Panc1 (cell line): ENCODE data around the gene CYP24A1. TPM values are rescaled to one million over a fixed set of nuclear protein-coding genes. Genes with fewer than 3 reads are reported as not detected.

Source experiments
- ATAC-seq: fragments of 200-7000 bp; cut with Tn5 transposase; 2 replicates; pipeline ENCODE4 v1.9.1; 2020; ENCODE audit warnings: mild to moderate bottlenecking, moderate library complexity
- BruUV-seq: library from RNA; stranded (reverse); fragments of 400-500 nt; replicated peaks from 2 replicates; lab custom pipeline; 2021; lab: Mats Ljungman, UMichigan
- CTCF ChIA-PET: fragments of 300-600 bp; sonication (Branson Sonifier 250); formaldehyde crosslinking; loops from one replicate; lab custom pipeline; 2022; ENCODE audit warnings: antibody characterized with exemption; lab: Charles Lee
- POLR2A ChIA-PET: fragments of 300-600 bp; sonication (Branson Sonifier 250); formaldehyde crosslinking; loops from one replicate; lab custom pipeline; 2022; ENCODE audit warnings: antibody characterized with exemption; lab: Charles Lee
- DNase-seq: peaks from one replicate; pipeline ENCODE4 v3.0.0-alpha.2; 2010; ENCODE audit warnings: low read depth, low spot score
- H3K27ac ChIP-seq: 2 replicates; pipeline ENCODE4 v1.5.1; 2011; ENCODE audit warnings: mild to moderate bottlenecking, low read length, inconsistent platforms
- H3K27me3 ChIP-seq: fragments of 200-500 bp; sonication (Bioruptor generic); 2 replicates; pipeline ENCODE4 v1.6.0; 2014; ENCODE audit warnings: low read length, inconsistent platforms; ENCODE audit not compliant: control insufficient read depth, insufficient read depth
- H3K36me3 ChIP-seq: fragments of 200-500 bp; sonication (Bioruptor generic); 2 replicates; pipeline ENCODE4 v1.5.1; 2014; ENCODE audit warnings: inconsistent platforms, mild to moderate bottlenecking, low read length, moderate library complexity; ENCODE audit not compliant: control insufficient read depth, insufficient read depth
- H3K4me1 ChIP-seq: 2 replicates; pipeline ENCODE4 v1.5.1; 2011; ENCODE audit warnings: inconsistent platforms, mild to moderate bottlenecking, low read length, moderate library complexity; ENCODE audit not compliant: control insufficient read depth, insufficient read depth
- H3K4me3 ChIP-seq, 2 experiments: 2 replicates each; pipeline ENCODE4 v1.5.1; 2011 to 2012; ENCODE audit warnings: low read depth in 2 of 2, low read length in 2 of 2, mild to moderate bottlenecking in 2 of 2, inconsistent platforms in 1 of 2, moderate library complexity in 1 of 2
- H3K9me3 ChIP-seq: fragments of 200-500 bp; sonication (Bioruptor generic); 2 replicates; pipeline ENCODE4 v1.5.1; 2014; ENCODE audit warnings: low read depth, mild to moderate bottlenecking, inconsistent platforms, low read length, moderate library complexity; ENCODE audit not compliant: control insufficient read depth, insufficient read depth
- CTCF ChIP-seq: fragments of 450-650 bp; IDR thresholded peaks from 2 replicates; pipeline ENCODE4 v1.5.1; 2017; ENCODE audit warnings: mild to moderate bottlenecking
- POLR2AphosphoS5 ChIP-seq: IDR thresholded peaks from 2 replicates; pipeline ENCODE4 v1.6.1; 2012; ENCODE audit warnings: mild to moderate bottlenecking, low read depth, low read length, moderate library complexity
- REST ChIP-seq, 2 experiments: IDR thresholded peaks; 2 replicates each; pipeline ENCODE4 v1.6.1; 2011 to 2012; ENCODE audit warnings: low read depth in 2 of 2, control low read depth in 1 of 2, low read length in 1 of 2, mild to moderate bottlenecking in 1 of 2, moderate library complexity in 1 of 2; ENCODE audit not compliant: insufficient read depth in 1 of 2
- SIN3A ChIP-seq: IDR thresholded peaks from 2 replicates; pipeline ENCODE4 v1.6.1; 2012; ENCODE audit warnings: low read depth, mild to moderate bottlenecking, low read length, moderate library complexity, borderline replicate concordance; ENCODE audit not compliant: insufficient read depth
- TCF7L2 ChIP-seq: IDR thresholded peaks from 2 replicates; pipeline ENCODE4 v1.6.1; 2011; ENCODE audit warnings: mild to moderate bottlenecking, low read depth, low read length, inconsistent platforms
- in situ Hi-C: cut with HindIII; loops from 2 replicates; pipeline ENCODE4 v1.10.0; 2016; ENCODE audit warnings: low sequenced_read_pairs, low pct_unique_long_range_greater_than_20kb
- intact Hi-C: fragments of 100-400 bp; cut with micrococcal nuclease; formaldehyde crosslinking; loops from one replicate; pipeline ENCODE4 v1.10.0; 2022; ENCODE audit not compliant: unreplicated experiment
- total RNA-seq: library from RNA; stranded (reverse); gene quantifications from one replicate; pipeline ENCODE4 v1.2.1, GENCODE V29; 2021; ENCODE audit not compliant: unreplicated experiment

CYP24A1 gene
- total RNA-seq, 1 experiment from 2014 or later: 3.0 TPM

- no TSS peak for BruUV-seq
- H3K4me3 ChIP-seq: no peak overlapping the region
- no peak for ATAC-seq
- no peaks in the 10 kb centered on the region for H3K36me3 ChIP-seq
- in situ Hi-C loops: no loop called here
- no peaks in the 10 kb centered on the region for H3K4me1 ChIP-seq
- TF ChIP-seq POLR2AphosphoS5 (no peak), CTCF (no peak), TCF7L2 (no peak), SIN3A (no peak), REST (IDR thresholded peaks at IDR 0.05; ENCODE audit: insufficient read depth in 1 of 2, low read depth in 2 of 2, low read length in 1 of 2) (no peak)
- H3K27me3 ChIP-seq: no peaks in the 10 kb centered on the region
- 0 out of 2 replicates have a peak overlapping the region, but pooled peaks have one; percentile 4 for H3K27ac ChIP-seq
- ChIA-PET CTCF (interaction anchor here (0.6 kb wide), 1 partner anchor 553 kb away, joined by 3 read pairs; no protein-coding TSS in a partner anchor), POLR2A (no interaction called here)
- intact Hi-C loops: no loop called here
- no peaks in the 10 kb centered on the region for H3K9me3 ChIP-seq
- no peak for DNase-seq
Observed at GRCh38 chr20:54107181-54107580, 66.6 kb downstream of the CYP24A1 start.

- Histone ChIP-seq H3K4me1 (no peaks in the 10 kb centered on the region), H3K9me3 (no peaks in the 10 kb centered on the region), H3K27me3 (no peaks in the 10 kb centered on the region), H3K36me3 (no peaks in the 10 kb centered on the region), H3K4me3 (no peak overlapping the region), H3K27ac (no peak overlapping the region)
- POLR2A ChIA-PET: no interaction called here
- intact Hi-C loops (no loop called here), in situ Hi-C loops (no loop called here)
- TF ChIP-seq POLR2AphosphoS5 (no peak), CTCF (no peak), TCF7L2 (no peak), REST (IDR thresholded peaks at IDR 0.05; ENCODE audit: insufficient read depth in 1 of 2, low read depth in 2 of 2, low read length in 1 of 2) (no peak), SIN3A (no peak)
- CTCF ChIA-PET: no interaction called here
- ATAC-seq (no peak), DNase-seq (no peak)
- BruUV-seq: no TSS peak
Observed at GRCh38 chr20:54106162-54106561, 67.6 kb downstream of the CYP24A1 start.
